GM21381 (cell line): ENCODE measurements around the gene ABHD15.

ENCODE experiments used
- ATAC-seq: cut with Tn5 transposase; IDR thresholded peaks from one replicate; pipeline ENCODE4 v1.9.1; 2021; ENCODE audit warnings: mild to moderate bottlenecking, moderate library complexity; ENCODE audit not compliant: unreplicated experiment

ABHD15 gene

GRCh38 chr17:29546830-29547229 lies 20.0 kb downstream of the ABHD15 start:
- no peak for ATAC-seq

GRCh38 chr17:29546085-29546484 lies 20.8 kb downstream of the ABHD15 start:
- no peak for ATAC-seq

GRCh38 chr17:29544066-29544465 lies 22.8 kb downstream of the ABHD15 start:
- ATAC-seq, result no peak

GRCh38 chr17:29533976-29534375 lies 32.9 kb downstream of the ABHD15 start:
- no peak for ATAC-seq

- no peak for ATAC-seq
Observed at GRCh38 chr17:29526322-29526721, 40.5 kb downstream of the ABHD15 start.

GRCh38 chr17:29524692-29525091 lies 42.1 kb downstream of the ABHD15 start:
- ATAC-seq, result no peak

GRCh38 chr17:29518359-29518758 lies 48.5 kb downstream of the ABHD15 start:
- no peak for ATAC-seq

GRCh38 chr17:29514792-29515191 lies 52.0 kb downstream of the ABHD15 start:
- no peak for ATAC-seq

GRCh38 chr17:29510953-29511352 lies 55.9 kb downstream of the ABHD15 start:
- ATAC-seq, result no peak
